Esophagus muscularis mucosa (tissue), 4 donors: ENCODE data around the gene MCOLN3.

Experiments used
- CTCF ChIP-seq, 3 experiments: fragments of 200-600 bp in 2 of 3; fragments of 450-650 bp in 1 of 3; sonication (generic) in 2 of 3; IDR thresholded peaks; one replicate each; pipeline ENCODE4 v1.5.1; 2017 to 2019; ENCODE audit warnings: antibody characterized with exemption in 3 of 3, mild to moderate bottlenecking in 2 of 3, moderate library complexity in 1 of 3
- EP300 ChIP-seq: sonication (generic); formaldehyde crosslinking; IDR thresholded peaks from one replicate; pipeline ENCODE4 v1.6.1; 2017; ENCODE audit warnings: antibody characterized with exemption
- POLR2A ChIP-seq: fragments of 450-650 bp; IDR thresholded peaks from one replicate; pipeline ENCODE4 v1.6.1; 2017; ENCODE audit warnings: antibody characterized with exemption, moderate library complexity, mild to moderate bottlenecking, low read depth
- POLR2AphosphoS5 ChIP-seq, 2 donors: sonication (generic); formaldehyde crosslinking; IDR thresholded peaks; one replicate each; pipeline ENCODE4 v1.6.1; 2017; ENCODE audit warnings: antibody characterized with exemption in 2 of 2

DNA sequence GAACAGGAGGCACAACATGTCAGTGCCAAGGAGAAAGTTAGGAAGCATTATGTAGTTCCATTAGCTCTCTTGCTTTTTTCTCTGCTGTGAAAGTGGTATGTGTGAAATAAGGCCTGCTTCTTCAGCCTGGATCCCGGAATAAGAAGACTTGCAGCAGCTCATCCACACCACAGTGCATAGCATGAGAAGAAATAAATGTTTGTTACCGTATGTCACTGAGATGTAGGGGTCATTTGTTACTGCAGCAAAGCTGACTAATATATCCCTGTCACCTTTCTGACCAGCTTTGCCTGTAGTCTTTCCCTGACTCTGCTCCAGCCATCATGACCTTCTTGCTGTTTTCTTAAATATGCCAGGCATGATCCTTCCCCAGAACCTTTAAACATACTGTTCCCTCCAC, 20.5 kb upstream of the MCOLN3 start:
- TF ChIP-seq EP300: no peak
- TF ChIP-seq CTCF (IDR thresholded peaks at IDR 0.05): no peak
- no peak for TF ChIP-seq POLR2AphosphoS5 (IDR thresholded peaks at IDR 0.05)
- TF ChIP-seq POLR2A: no peak
